ENCODE results near the gene QRFPR. TPM values are rescaled to one million over a fixed set of nuclear protein-coding genes. Genes with fewer than 3 reads are reported as not detected.
"Not testable (repeated sequence)": the region's sequence is repeated elsewhere in the genome, so short reads cannot be mapped to it uniquely, and the experiment has no call there.

QRFPR gene
- polyA plus RNA-seq, 2 donors, result 0.08 to 0.25 TPM

GRCh38 chr4:121321466-121321865 lies 59.4 kb downstream of the QRFPR start:
- no peak overlapping the region for H3K4me3 ChIP-seq (ENCODE audit: low read depth in 1 of 2, low read length in 2 of 2)
- H3K27ac ChIP-seq (ENCODE audit: low read depth in 2 of 2, low read length in 1 of 2), result no peak overlapping the region
- no peaks in the 10 kb centered on the region for H3K9me3 ChIP-seq (ENCODE audit: control insufficient read depth in 2 of 2, insufficient read depth in 1 of 2, low read depth in 1 of 2, low read length in 1 of 2)
- 33 to 35% methylated on average over 3 of the region's 3 CpGs for WGBS, 2 donors
- no peaks in the 10 kb centered on the region for H3K27me3 ChIP-seq (ENCODE audit: control insufficient read depth in 1 of 2, insufficient read depth in 2 of 2, low read length in 2 of 2)
- no peaks in the 10 kb centered on the region for H3K36me3 ChIP-seq (ENCODE audit: control insufficient read depth in 2 of 2, insufficient read depth in 2 of 2, low read length in 1 of 2)
- H3K4me1 ChIP-seq (ENCODE audit: control insufficient read depth in 2 of 2, insufficient read depth in 2 of 2, low read length in 1 of 2), result no peaks in the 10 kb centered on the region

GRCh38 chr4:121316091-121316490 lies 64.7 kb downstream of the QRFPR start:
- Histone ChIP-seq H3K27me3 (ENCODE audit: control insufficient read depth in 1 of 2, insufficient read depth in 2 of 2, low read length in 2 of 2) (peaks cover 0 to 2% of the 10 kb centered on the region in 2 donors), H3K27ac (ENCODE audit: low read depth in 2 of 2, low read length in 1 of 2) (no peak overlapping the region), H3K4me3 (ENCODE audit: low read depth in 1 of 2, low read length in 2 of 2) (no peak overlapping the region), H3K9me3 (ENCODE audit: control insufficient read depth in 2 of 2, insufficient read depth in 1 of 2, low read depth in 1 of 2, low read length in 1 of 2) (no peaks in the 10 kb centered on the region), H3K4me1 (ENCODE audit: control insufficient read depth in 2 of 2, insufficient read depth in 2 of 2, low read length in 1 of 2) (no peaks in the 10 kb centered on the region), H3K36me3 (ENCODE audit: control insufficient read depth in 2 of 2, insufficient read depth in 2 of 2, low read length in 1 of 2) (no peaks in the 10 kb centered on the region)
- WGBS, 2 donors, result 89 to 95% methylated on average over 2 of the region's 2 CpGs

GRCh38 chr4:121313430-121313829 lies 67.4 kb downstream of the QRFPR start:
- H3K27ac ChIP-seq (ENCODE audit: low read depth in 2 of 2, low read length in 1 of 2); H3K9me3 ChIP-seq (ENCODE audit: control insufficient read depth in 2 of 2, insufficient read depth in 1 of 2, low read depth in 1 of 2, low read length in 1 of 2); H3K4me1 ChIP-seq (ENCODE audit: control insufficient read depth in 2 of 2, insufficient read depth in 2 of 2, low read length in 1 of 2); H3K27me3 ChIP-seq (ENCODE audit: control insufficient read depth in 1 of 2, insufficient read depth in 2 of 2, low read length in 2 of 2); H3K36me3 ChIP-seq (ENCODE audit: control insufficient read depth in 2 of 2, insufficient read depth in 2 of 2, low read length in 1 of 2); H3K4me3 ChIP-seq (ENCODE audit: low read depth in 1 of 2, low read length in 2 of 2): not testable (repeated sequence)
- 63 to 64% methylated on average over 2 of the region's 2 CpGs for WGBS, 2 donors

- H3K4me1 ChIP-seq (ENCODE audit: control insufficient read depth in 2 of 2, insufficient read depth in 2 of 2, low read length in 1 of 2), result no peaks in the 10 kb centered on the region
- 78 to 79% methylated on average over 7 of the region's 7 CpGs for WGBS, 2 donors
These were observed 72.0 kb downstream of the QRFPR start for GRCh38 chr4:121308828-121309227.

GRCh38 chr4:121308328-121308663 lies 72.5 kb downstream of the QRFPR start:
- Histone ChIP-seq H3K27me3 (ENCODE audit: control insufficient read depth in 1 of 2, insufficient read depth in 2 of 2, low read length in 2 of 2) (peaks cover 0 to 1% of the 10 kb centered on the region in 2 donors), H3K4me3 (ENCODE audit: low read depth in 1 of 2, low read length in 2 of 2) (no peak overlapping the region), H3K27ac (ENCODE audit: low read depth in 2 of 2, low read length in 1 of 2) (no peak overlapping the region), H3K4me1 (ENCODE audit: control insufficient read depth in 2 of 2, insufficient read depth in 2 of 2, low read length in 1 of 2) (no peaks in the 10 kb centered on the region), H3K9me3 (ENCODE audit: control insufficient read depth in 2 of 2, insufficient read depth in 1 of 2, low read depth in 1 of 2, low read length in 1 of 2) (no peaks in the 10 kb centered on the region), H3K36me3 (ENCODE audit: control insufficient read depth in 2 of 2, insufficient read depth in 2 of 2, low read length in 1 of 2) (no peaks in the 10 kb centered on the region)
- 27 to 43% methylated on average over 1 of the region's 1 CpG for WGBS, 2 donors

More at GRCh38 chr4:121308828-121309227, 72.0 kb downstream of the QRFPR start:
- Histone ChIP-seq H3K4me3 (ENCODE audit: low read depth in 1 of 2, low read length in 2 of 2) (no peak overlapping the region), H3K27ac (ENCODE audit: low read depth in 2 of 2, low read length in 1 of 2) (no peak overlapping the region), H3K27me3 (ENCODE audit: control insufficient read depth in 1 of 2, insufficient read depth in 2 of 2, low read length in 2 of 2) (peaks cover 0 to 2% of the 10 kb centered on the region in 2 donors), H3K9me3 (ENCODE audit: control insufficient read depth in 2 of 2, insufficient read depth in 1 of 2, low read depth in 1 of 2, low read length in 1 of 2) (no peaks in the 10 kb centered on the region), H3K36me3 (ENCODE audit: control insufficient read depth in 2 of 2, insufficient read depth in 2 of 2, low read length in 1 of 2) (no peaks in the 10 kb centered on the region)

- Histone ChIP-seq H3K4me3 (ENCODE audit: low read depth in 1 of 2, low read length in 2 of 2) (no peak overlapping the region), H3K36me3 (ENCODE audit: control insufficient read depth in 2 of 2, insufficient read depth in 2 of 2, low read length in 1 of 2) (no peaks in the 10 kb centered on the region), H3K27ac (ENCODE audit: low read depth in 2 of 2, low read length in 1 of 2) (no peak overlapping the region), H3K27me3 (ENCODE audit: control insufficient read depth in 1 of 2, insufficient read depth in 2 of 2, low read length in 2 of 2) (no peaks in the 10 kb centered on the region), H3K9me3 (ENCODE audit: control insufficient read depth in 2 of 2, insufficient read depth in 1 of 2, low read depth in 1 of 2, low read length in 1 of 2) (no peaks in the 10 kb centered on the region), H3K4me1 (ENCODE audit: control insufficient read depth in 2 of 2, insufficient read depth in 2 of 2, low read length in 1 of 2) (no peaks in the 10 kb centered on the region)
- 18 to 27% methylated on average over 5 of the region's 5 CpGs for WGBS, 2 donors
These were observed 73.1 kb downstream of the QRFPR start for GRCh38 chr4:121307445-121308327.

GRCh38 chr4:121306931-121307330 lies 73.9 kb downstream of the QRFPR start:
- H3K27me3 ChIP-seq (ENCODE audit: control insufficient read depth in 1 of 2, insufficient read depth in 2 of 2, low read length in 2 of 2), result no peaks in the 10 kb centered on the region
- H3K4me1 ChIP-seq (ENCODE audit: control insufficient read depth in 2 of 2, insufficient read depth in 2 of 2, low read length in 1 of 2), result no peaks in the 10 kb centered on the region
- no peaks in the 10 kb centered on the region for H3K36me3 ChIP-seq (ENCODE audit: control insufficient read depth in 2 of 2, insufficient read depth in 2 of 2, low read length in 1 of 2)
- H3K9me3 ChIP-seq (ENCODE audit: control insufficient read depth in 2 of 2, insufficient read depth in 1 of 2, low read depth in 1 of 2, low read length in 1 of 2), result no peaks in the 10 kb centered on the region
- WGBS, 2 donors, result 84 to 90% methylated on average over 1 of the region's 1 CpG
- H3K4me3 ChIP-seq (ENCODE audit: low read depth in 1 of 2, low read length in 2 of 2), result no peak overlapping the region
- H3K27ac ChIP-seq (ENCODE audit: low read depth in 2 of 2, low read length in 1 of 2), result no peak overlapping the region

GRCh38 chr4:121304893-121305292 lies 75.9 kb downstream of the QRFPR start:
- H3K36me3 ChIP-seq (ENCODE audit: control insufficient read depth in 2 of 2, insufficient read depth in 2 of 2, low read length in 1 of 2), result no peaks in the 10 kb centered on the region
- H3K27me3 ChIP-seq (ENCODE audit: control insufficient read depth in 1 of 2, insufficient read depth in 2 of 2, low read length in 2 of 2), result no peaks in the 10 kb centered on the region
- no peak overlapping the region for H3K27ac ChIP-seq (ENCODE audit: low read depth in 2 of 2, low read length in 1 of 2)
- H3K4me1 ChIP-seq (ENCODE audit: control insufficient read depth in 2 of 2, insufficient read depth in 2 of 2, low read length in 1 of 2), result no peaks in the 10 kb centered on the region
- WGBS, 2 donors, result 49 to 52% methylated on average over 1 of the region's 1 CpG
- H3K4me3 ChIP-seq (ENCODE audit: low read depth in 1 of 2, low read length in 2 of 2), result no peak overlapping the region
- no peaks in the 10 kb centered on the region for H3K9me3 ChIP-seq (ENCODE audit: control insufficient read depth in 2 of 2, insufficient read depth in 1 of 2, low read depth in 1 of 2, low read length in 1 of 2)

- Histone ChIP-seq H3K4me1 (ENCODE audit: control insufficient read depth in 2 of 2, insufficient read depth in 2 of 2, low read length in 1 of 2) (no peaks in the 10 kb centered on the region), H3K36me3 (ENCODE audit: control insufficient read depth in 2 of 2, insufficient read depth in 2 of 2, low read length in 1 of 2) (no peaks in the 10 kb centered on the region), H3K27me3 (ENCODE audit: control insufficient read depth in 1 of 2, insufficient read depth in 2 of 2, low read length in 2 of 2) (no peaks in the 10 kb centered on the region), H3K4me3 (ENCODE audit: low read depth in 1 of 2, low read length in 2 of 2) (no peak overlapping the region), H3K27ac (ENCODE audit: low read depth in 2 of 2, low read length in 1 of 2) (no peak overlapping the region), H3K9me3 (ENCODE audit: control insufficient read depth in 2 of 2, insufficient read depth in 1 of 2, low read depth in 1 of 2, low read length in 1 of 2) (no peaks in the 10 kb centered on the region)
- 61 to 63% methylated on average over 3 of the region's 3 CpGs for WGBS, 2 donors
These were observed 81.5 kb downstream of the QRFPR start for GRCh38 chr4:121299367-121299766.

- WGBS, 2 donors, result 91 to 100% methylated on average over 1 of the region's 1 CpG
- Histone ChIP-seq H3K4me3 (ENCODE audit: low read depth in 1 of 2, low read length in 2 of 2) (no peak overlapping the region), H3K27ac (ENCODE audit: low read depth in 2 of 2, low read length in 1 of 2) (no peak overlapping the region), H3K36me3 (ENCODE audit: control insufficient read depth in 2 of 2, insufficient read depth in 2 of 2, low read length in 1 of 2) (no peaks in the 10 kb centered on the region), H3K27me3 (ENCODE audit: control insufficient read depth in 1 of 2, insufficient read depth in 2 of 2, low read length in 2 of 2) (no peaks in the 10 kb centered on the region), H3K9me3 (ENCODE audit: control insufficient read depth in 2 of 2, insufficient read depth in 1 of 2, low read depth in 1 of 2, low read length in 1 of 2) (peaks cover 3 to 5% of the 10 kb centered on the region in 2 donors), H3K4me1 (ENCODE audit: control insufficient read depth in 2 of 2, insufficient read depth in 2 of 2, low read length in 1 of 2) (no peaks in the 10 kb centered on the region)
These were observed 97.5 kb downstream of the QRFPR start for GRCh38 chr4:121283319-121283718.

Data from esophagus (tissue), 2 donors.